Activated B cell treated with CpG ODN at 0.5 μM for 24 hours (primary cell): ENCODE results near the gene DSP. TPM values are rescaled to one million over a fixed set of nuclear protein-coding genes. Genes with fewer than 3 reads are reported as not detected.

Source experiments
- ATAC-seq: fragments of 200-7000 bp; cut with Tn5 transposase; one replicate; pipeline ENCODE4 v1.10.0; 2021; ENCODE audit warnings: low read depth, mild to moderate bottlenecking, moderate library complexity
- CTCF ChIA-PET: fragments of 350-600 bp; sonication (Branson Sonifier 250); formaldehyde crosslinking; loops from one replicate; lab custom pipeline; 2021; ENCODE audit warnings: antibody characterized with exemption; lab: Charles Lee
- POLR2A ChIA-PET: fragments of 350-600 bp; sonication (Branson Sonifier 250); formaldehyde crosslinking; loops from one replicate; lab custom pipeline; 2021; ENCODE audit warnings: antibody characterized with exemption; lab: Charles Lee
- DNase-seq: peaks from one replicate; pipeline ENCODE4 v3.0.0; 2022
- H3K27ac Mint-ChIP-seq: one replicate; pipeline ENCODE4 v1.8.0; 2020; ENCODE audit warnings: mixed read lengths
- H3K27me3 Mint-ChIP-seq: one replicate; pipeline ENCODE4 v1.8.0; 2021; ENCODE audit warnings: mixed read lengths
- H3K36me3 Mint-ChIP-seq: one replicate; pipeline ENCODE4 v1.8.0; 2021; ENCODE audit warnings: low read depth, mixed read lengths
- H3K4me1 Mint-ChIP-seq: one replicate; pipeline ENCODE4 v1.8.0; 2021; ENCODE audit warnings: mixed read lengths
- H3K4me3 Mint-ChIP-seq: one replicate; pipeline ENCODE4 v1.8.0; 2020; ENCODE audit warnings: mild to moderate bottlenecking, mixed read lengths
- H3K9me3 Mint-ChIP-seq: one replicate; pipeline ENCODE4 v1.8.0; 2020; ENCODE audit warnings: mixed read lengths
- intact Hi-C: fragments of 100-400 bp; cut with micrococcal nuclease; formaldehyde crosslinking; loops from one replicate; pipeline ENCODE4 v1.15.1; 2024
- total RNA-seq: library from RNA; stranded (reverse); gene quantifications from 2 replicates; pipeline ENCODE4 v1.2.3, GENCODE V29; 2022
- TF ChIP-seq, protein P1 (sequence below): fragments of 200-600 bp; IDR thresholded peaks from one replicate; pipeline ENCODE4 v1.8.0; 2022; ENCODE audit warnings: antibody characterized with exemption, mild to moderate bottlenecking

Gene DSP
- total RNA-seq, 1 donor from 2014 or later = 0.02 TPM

DNA sequence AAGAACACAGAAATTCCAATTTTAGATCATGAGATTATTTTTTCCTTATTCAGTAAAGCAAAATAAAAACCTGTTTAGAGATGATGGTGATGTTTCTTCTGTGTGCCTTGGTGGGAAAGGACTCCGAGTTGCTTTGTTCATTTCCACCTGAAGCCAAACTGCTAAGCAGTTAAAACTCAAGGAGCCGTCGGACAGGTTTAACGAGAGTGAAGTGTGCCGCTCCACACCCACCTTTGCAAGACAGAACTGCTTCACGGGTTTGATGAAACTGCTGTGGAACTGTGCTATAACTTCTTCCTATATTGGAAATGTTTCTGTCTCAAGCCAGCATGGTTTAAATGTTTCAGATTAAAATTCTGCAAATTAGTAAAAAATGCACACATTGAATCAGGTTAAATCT, 9.2 kb upstream of the DSP start:
- no peak for DNase-seq
- Mint-ChIP-seq H3K4me1 (no peaks in the 10 kb centered on the region), H3K9me3 (no peaks in the 10 kb centered on the region), H3K4me3 (no peak overlapping the region), H3K27me3 (peaks cover 48% of the 10 kb centered on the region), H3K27ac (no peak overlapping the region), H3K36me3 (no peaks in the 10 kb centered on the region)
- CTCF ChIA-PET = no interaction called here
- TF ChIP-seq, protein P1, sequence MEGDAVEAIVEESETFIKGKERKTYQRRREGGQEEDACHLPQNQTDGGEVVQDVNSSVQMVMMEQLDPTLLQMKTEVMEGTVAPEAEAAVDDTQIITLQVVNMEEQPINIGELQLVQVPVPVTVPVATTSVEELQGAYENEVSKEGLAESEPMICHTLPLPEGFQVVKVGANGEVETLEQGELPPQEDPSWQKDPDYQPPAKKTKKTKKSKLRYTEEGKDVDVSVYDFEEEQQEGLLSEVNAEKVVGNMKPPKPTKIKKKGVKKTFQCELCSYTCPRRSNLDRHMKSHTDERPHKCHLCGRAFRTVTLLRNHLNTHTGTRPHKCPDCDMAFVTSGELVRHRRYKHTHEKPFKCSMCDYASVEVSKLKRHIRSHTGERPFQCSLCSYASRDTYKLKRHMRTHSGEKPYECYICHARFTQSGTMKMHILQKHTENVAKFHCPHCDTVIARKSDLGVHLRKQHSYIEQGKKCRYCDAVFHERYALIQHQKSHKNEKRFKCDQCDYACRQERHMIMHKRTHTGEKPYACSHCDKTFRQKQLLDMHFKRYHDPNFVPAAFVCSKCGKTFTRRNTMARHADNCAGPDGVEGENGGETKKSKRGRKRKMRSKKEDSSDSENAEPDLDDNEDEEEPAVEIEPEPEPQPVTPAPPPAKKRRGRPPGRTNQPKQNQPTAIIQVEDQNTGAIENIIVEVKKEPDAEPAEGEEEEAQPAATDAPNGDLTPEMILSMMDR = no peak
- POLR2A ChIA-PET = no interaction called here
- ATAC-seq = no peak
- intact Hi-C loops = no loop called here

DNA sequence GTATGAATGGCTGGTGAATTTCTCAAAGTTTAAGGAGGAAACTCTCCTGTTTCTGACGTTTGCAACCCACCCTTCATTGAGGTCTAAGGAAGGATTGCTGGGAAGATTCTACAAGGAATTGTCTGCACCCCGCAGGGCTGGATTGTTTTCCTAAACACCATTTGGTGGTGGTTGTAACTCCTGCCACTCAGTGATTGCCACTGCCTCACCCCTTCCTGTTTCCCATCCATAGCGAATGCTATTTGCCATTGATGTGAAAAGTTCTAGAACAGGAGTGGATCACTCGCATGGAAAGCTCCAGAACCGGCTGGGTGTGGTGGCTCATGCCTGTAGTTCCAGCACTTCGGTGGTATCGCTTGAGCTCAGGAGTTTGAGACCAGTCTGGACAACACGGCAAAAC, 8.7 kb upstream of the DSP start:
- intact Hi-C loops = no loop called here
- TF ChIP-seq, protein P1 = no peak
- DNase-seq (no peak), ATAC-seq (no peak)
- H3K27me3 Mint-ChIP-seq = peaks cover 47% of the 10 kb centered on the region
- no peak overlapping the region for H3K4me3 Mint-ChIP-seq
- no peaks in the 10 kb centered on the region for H3K4me1 Mint-ChIP-seq
- H3K9me3 Mint-ChIP-seq = no peaks in the 10 kb centered on the region
- POLR2A ChIA-PET = no interaction called here
- CTCF ChIA-PET = no interaction called here
- H3K36me3 Mint-ChIP-seq = no peaks in the 10 kb centered on the region
- no peak overlapping the region for H3K27ac Mint-ChIP-seq

DNA sequence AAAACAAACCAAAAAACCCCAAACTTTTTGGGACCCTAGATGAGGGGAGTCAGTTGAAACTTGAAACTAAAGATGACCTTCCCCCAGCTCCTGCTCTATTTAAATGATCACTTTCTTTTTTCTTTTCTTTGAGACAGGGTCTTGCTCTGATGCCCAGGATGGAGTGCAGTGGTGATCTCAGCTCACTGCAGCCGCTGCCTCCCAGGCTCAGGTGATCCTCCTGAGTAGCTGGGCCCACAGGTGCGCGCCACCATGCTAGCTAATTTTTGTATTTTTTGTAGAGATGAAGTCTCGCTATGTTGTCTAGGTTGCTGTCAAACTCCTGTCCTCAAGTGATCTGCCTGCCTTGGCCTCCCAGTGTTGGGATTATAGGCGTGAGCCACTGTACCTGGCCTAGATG, 7.3 kb upstream of the DSP start:
- Mint-ChIP-seq H3K4me3 (no peak overlapping the region), H3K4me1 (no peaks in the 10 kb centered on the region), H3K27ac (no peak overlapping the region), H3K36me3 (no peaks in the 10 kb centered on the region), H3K27me3 (peaks cover 49% of the 10 kb centered on the region), H3K9me3 (no peaks in the 10 kb centered on the region)
- ChIA-PET CTCF (no interaction called here), POLR2A (no interaction called here)
- TF ChIP-seq, protein P1 = no peak
- no peak for ATAC-seq
- no peak for DNase-seq
- intact Hi-C loops = no loop called here

DNA sequence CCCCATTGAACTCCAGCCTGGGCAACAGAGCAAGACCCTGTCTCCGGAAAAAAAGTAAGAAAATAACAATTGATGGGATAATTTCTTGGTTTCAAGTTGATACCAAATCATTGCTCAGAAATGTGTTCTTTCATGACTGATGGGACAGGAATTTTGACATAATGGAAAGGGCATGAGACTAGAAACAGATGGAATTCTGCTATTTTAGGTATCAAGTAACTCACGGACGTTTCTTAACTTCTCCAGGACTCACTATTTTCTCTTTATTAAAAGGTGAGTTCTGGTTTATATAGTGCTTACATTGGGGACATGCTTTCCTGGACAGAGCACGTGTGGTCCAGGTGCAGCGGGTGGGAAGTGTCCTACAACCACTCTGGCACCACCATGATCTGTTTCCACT, 6.0 kb upstream of the DSP start:
- ChIA-PET CTCF (no interaction called here), POLR2A (no interaction called here)
- TF ChIP-seq, protein P1 = no peak
- Mint-ChIP-seq H3K9me3 (no peaks in the 10 kb centered on the region), H3K27ac (no peak overlapping the region), H3K27me3 (peaks cover 50% of the 10 kb centered on the region), H3K4me1 (peaks cover 1% of the 10 kb centered on the region), H3K4me3 (no peak overlapping the region), H3K36me3 (no peaks in the 10 kb centered on the region)
- ATAC-seq (no peak), DNase-seq (no peak)
- intact Hi-C loops = no loop called here

DNA sequence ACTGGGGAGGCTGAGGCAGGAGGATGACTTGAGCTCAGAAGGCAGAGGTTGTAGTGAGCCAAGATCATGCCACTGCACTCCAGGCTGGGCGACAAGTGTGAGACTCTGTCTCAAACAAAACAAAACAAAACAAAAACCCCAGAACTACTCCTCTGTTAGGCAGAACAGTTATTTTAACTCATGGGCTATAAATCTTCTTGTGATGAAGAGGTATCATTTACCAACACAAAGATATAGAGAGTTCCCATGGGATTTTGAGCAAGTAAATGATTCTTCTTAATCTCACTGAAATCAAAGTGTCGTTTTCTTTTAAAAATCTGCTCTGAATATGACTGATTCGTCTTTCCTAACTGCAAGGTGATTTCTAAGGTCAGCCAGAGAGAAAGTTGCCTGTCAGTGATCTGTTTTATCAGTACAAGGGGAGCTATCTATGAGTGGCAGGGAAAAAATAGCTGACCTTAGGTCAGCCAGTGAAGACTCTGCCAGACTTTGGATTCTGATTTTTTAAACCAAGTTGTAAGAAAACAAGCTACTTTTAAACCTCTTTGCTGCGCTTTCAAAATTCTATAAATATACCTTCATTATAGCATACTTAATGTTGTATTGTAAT, 3.8 kb upstream of the DSP start:
- no peak for DNase-seq
- Mint-ChIP-seq H3K4me1 (peaks cover 13% of the 10 kb centered on the region), H3K27me3 (peaks cover 58% of the 10 kb centered on the region), H3K27ac (no peak overlapping the region), H3K36me3 (no peaks in the 10 kb centered on the region), H3K9me3 (no peaks in the 10 kb centered on the region), H3K4me3 (no peak overlapping the region)
- ChIA-PET CTCF (no interaction called here), POLR2A (interaction anchor here (0.6 kb wide), 1 partner anchor 52 kb away, joined by 3 read pairs; no protein-coding TSS in a partner anchor)
- ATAC-seq = no peak
- TF ChIP-seq, protein P1 = no peak
- intact Hi-C loops = no loop called here
